IPS DF 4.7 (cell line): ENCODE results near the gene PANK2.
"Not testable (repeated sequence)": the region's sequence is repeated elsewhere in the genome, so short reads cannot be mapped to it uniquely, and the experiment has no call there.

ENCODE experiments used
- DNase-seq: peaks from one replicate; pipeline ENCODE4 v3.0.0-alpha.2; 2013; ENCODE audit warnings: low spot score; ENCODE audit errors: extremely low read depth

Gene PANK2

GRCh38 chr20:3925899-3926638 is 36.9 kb downstream of the PANK2 start:
- DNase-seq: no peak

- DNase-seq: no peak
These were observed 38.5 kb downstream of the PANK2 start for GRCh38 chr20:3927486-3928291.

- DNase-seq: no peak
These were observed 40.5 kb downstream of the PANK2 start for GRCh38 chr20:3929713-3930060.

GRCh38 chr20:3930265-3931206 is 41.3 kb downstream of the PANK2 start:
- DNase-seq: no peak

- no peak for DNase-seq
These were observed 42.5 kb downstream of the PANK2 start for GRCh38 chr20:3931664-3932063.

- no peak for DNase-seq
These were observed 43.1 kb downstream of the PANK2 start for GRCh38 chr20:3932277-3932676.

- no peak for DNase-seq
These were observed 43.5 kb downstream of the PANK2 start for GRCh38 chr20:3932681-3933080.

GRCh38 chr20:3933218-3933617 is 44.0 kb downstream of the PANK2 start:
- DNase-seq: no peak

GRCh38 chr20:3934624-3935023 is 45.4 kb downstream of the PANK2 start:
- DNase-seq: no peak

- DNase-seq: no peak
These were observed 46.2 kb downstream of the PANK2 start for GRCh38 chr20:3935295-3935955.

- DNase-seq: no peak
These were observed 46.8 kb downstream of the PANK2 start for GRCh38 chr20:3935956-3936340.

- DNase-seq: no peak
These were observed 48.4 kb downstream of the PANK2 start for GRCh38 chr20:3937618-3938017.

GRCh38 chr20:3940905-3941304 is 51.7 kb downstream of the PANK2 start:
- DNase-seq: no peak

GRCh38 chr20:3946666-3947065 is 57.5 kb downstream of the PANK2 start:
- not testable (repeated sequence) for DNase-seq

- no peak for DNase-seq
These were observed 75.5 kb downstream of the PANK2 start for GRCh38 chr20:3964719-3965118.

- DNase-seq: no peak
These were observed 77.4 kb downstream of the PANK2 start for GRCh38 chr20:3966571-3966970.

- DNase-seq: peak; percentile 14
These were observed 80.8 kb downstream of the PANK2 start for GRCh38 chr20:3970016-3970415.

- DNase-seq: no peak
These were observed 82.0 kb downstream of the PANK2 start for GRCh38 chr20:3971145-3971544.

- DNase-seq: no peak
These were observed 83.0 kb downstream of the PANK2 start for GRCh38 chr20:3972161-3972560.

GRCh38 chr20:3972631-3973030 is 83.4 kb downstream of the PANK2 start:
- not testable (repeated sequence) for DNase-seq

- DNase-seq: no peak
These were observed 84.5 kb downstream of the PANK2 start for GRCh38 chr20:3973705-3974104.
